GM19035 (cell line): ENCODE measurements around the gene GPR119.
"Not testable (repeated sequence)": the region's sequence is repeated elsewhere in the genome, so short reads cannot be mapped to it uniquely, and the experiment has no call there.

Experiments used
- ATAC-seq: cut with Tn5 transposase; IDR thresholded peaks from one replicate; pipeline ENCODE4 v1.9.1; 2021; ENCODE audit not compliant: unreplicated experiment

The GPR119 gene

DNA sequence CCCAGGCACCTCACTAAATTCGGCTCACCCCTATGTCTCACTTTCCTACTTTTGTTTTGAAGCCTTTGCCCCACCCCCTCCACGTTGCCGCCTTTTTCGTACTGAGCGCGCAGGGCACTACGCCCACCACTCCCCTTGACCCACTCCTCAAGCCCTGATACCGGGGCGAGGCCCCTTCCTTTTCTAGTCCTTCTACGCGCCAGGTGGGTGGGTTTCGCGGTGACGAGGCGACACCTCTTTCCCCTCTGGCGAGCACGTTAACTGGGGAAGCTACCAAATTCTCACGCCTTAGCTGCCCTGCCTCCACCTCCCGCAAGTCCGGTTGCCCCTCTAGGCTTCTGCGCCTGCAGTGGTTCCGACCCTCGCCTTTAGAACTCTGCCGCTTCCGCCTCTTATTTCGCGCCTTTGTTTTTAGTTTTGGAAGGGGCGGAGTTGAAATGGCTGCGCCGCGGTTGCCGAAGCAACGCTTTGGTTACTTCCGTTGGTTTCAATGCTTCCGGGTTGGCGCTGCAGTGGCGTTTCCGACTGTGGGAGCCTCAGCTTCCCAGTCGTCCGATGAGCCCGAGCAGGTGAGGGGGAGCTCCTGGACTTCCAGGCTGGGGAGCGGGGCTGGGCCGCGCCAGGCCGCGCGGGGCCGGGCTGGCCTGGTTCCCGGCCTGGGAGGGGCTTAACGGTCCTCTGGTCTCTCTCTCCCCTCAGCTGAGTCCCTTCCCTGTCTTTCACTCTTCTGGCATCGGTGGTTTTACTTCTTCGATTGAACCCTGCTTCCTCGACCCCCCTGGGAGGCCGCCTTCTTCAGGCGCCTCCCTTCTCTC lies 45.9 kb downstream of the GPR119 start, which contains the start of gene SLC25A14:
Gene SLC25A14, plus strand, starts transcription at position 512 of the 815 bp plus-strand sequence. CDS start 360 bp downstream, outside the sequence.
- ATAC-seq = peak; percentile 98

DNA sequence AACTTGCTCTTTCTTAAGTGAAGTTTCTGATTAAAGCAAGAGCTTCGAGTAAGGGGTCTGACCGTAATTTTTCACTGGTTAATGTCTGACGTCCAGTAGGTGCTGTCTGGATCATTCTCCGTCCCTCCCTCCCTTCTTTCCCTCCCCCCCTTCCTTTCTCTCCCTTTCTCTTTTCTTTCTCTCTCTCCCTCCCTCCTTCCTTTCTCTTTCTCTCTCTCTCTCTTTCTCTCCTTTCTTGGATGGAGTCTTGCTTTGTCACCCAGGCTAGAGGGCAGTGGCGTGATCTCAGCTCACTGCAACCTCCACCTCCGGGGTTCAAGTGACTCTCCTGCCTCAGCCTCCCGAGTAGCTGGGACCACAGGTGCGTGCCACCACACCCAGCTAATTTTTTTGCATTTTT lies 46.6 kb downstream of the GPR119 start:
- not testable (repeated sequence) for ATAC-seq

DNA sequence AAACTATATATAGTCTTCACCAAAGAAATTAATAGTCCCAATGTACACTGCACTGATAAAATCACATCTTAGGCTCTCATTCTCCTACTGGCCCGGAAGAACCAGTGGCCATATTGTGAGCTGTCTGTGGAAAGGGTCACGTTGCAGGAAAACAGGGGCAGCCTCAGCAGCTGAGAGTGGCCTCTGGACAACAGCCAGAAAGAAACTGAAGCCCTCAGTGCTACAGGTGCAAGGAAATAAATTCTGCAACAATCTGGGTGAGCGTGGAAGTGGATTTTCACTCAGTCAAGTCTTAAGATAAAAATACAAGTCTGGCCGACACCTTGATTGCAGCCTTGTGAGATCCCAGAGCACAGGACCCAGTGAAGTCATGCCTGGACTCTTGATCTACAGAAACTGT lies 48.9 kb downstream of the GPR119 start:
- ATAC-seq = no peak
